DOHH2 (cell line): ENCODE results near the gene IFNA14.

Source experiments
- H3F3A ChIP-seq: fragments of 200-600 bp; sonication (generic), shearing (Covaris generic); 2 replicates; pipeline ENCODE4 v1.6.0; 2016; ENCODE audit warnings: antibody characterized with exemption, mild to moderate bottlenecking; ENCODE audit not compliant: control insufficient read depth, insufficient read depth
- H3K27ac ChIP-seq: fragments of 200-600 bp; sonication (generic); 2 replicates; pipeline ENCODE4 v1.5.1; 2014; ENCODE audit warnings: low read depth, mild to moderate bottlenecking, low read length, moderate library complexity
- H3K27me3 ChIP-seq: fragments of 200-600 bp; sonication (generic); 2 replicates; pipeline ENCODE4 v1.6.1; 2014; ENCODE audit warnings: mild to moderate bottlenecking, low read length, mixed read lengths; ENCODE audit not compliant: control insufficient read depth
- H3K36me3 ChIP-seq: fragments of 200-600 bp; sonication (generic); 2 replicates; pipeline ENCODE4 v1.6.1; 2014; ENCODE audit warnings: mild to moderate bottlenecking, low read length, moderate library complexity, mixed read lengths; ENCODE audit not compliant: control insufficient read depth
- H3K4me1 ChIP-seq: fragments of 200-600 bp; sonication (generic); 2 replicates; pipeline ENCODE4 v1.6.1; 2014; ENCODE audit warnings: mild to moderate bottlenecking, low read length, mixed read lengths; ENCODE audit not compliant: control insufficient read depth
- H3K4me2 ChIP-seq: fragments of 200-600 bp; sonication (generic); 2 replicates; pipeline ENCODE4 v1.6.0; 2014; ENCODE audit warnings: mild to moderate bottlenecking, low read length, moderate library complexity
- H3K4me3 ChIP-seq: fragments of 200-600 bp; sonication (generic); 2 replicates; pipeline ENCODE4 v1.5.1; 2014; ENCODE audit warnings: mild to moderate bottlenecking, low read length, mixed read lengths
- H3K79me2 ChIP-seq: fragments of 200-600 bp; sonication (generic); 2 replicates; pipeline ENCODE4 v1.6.1; 2014; ENCODE audit warnings: mild to moderate bottlenecking, low read length, mixed read lengths; ENCODE audit not compliant: control insufficient read depth
- H3K9me2 ChIP-seq: fragments of 200-600 bp; sonication (generic); replicated peaks from 2 replicates; pipeline ENCODE4 v1.6.1; 2014; ENCODE audit warnings: mild to moderate bottlenecking, low read length, mixed read lengths; ENCODE audit not compliant: control insufficient read depth
- H3K9me3 ChIP-seq: fragments of 200-600 bp; sonication (generic); 2 replicates; pipeline ENCODE4 v1.6.1; 2014; ENCODE audit warnings: antibody characterized with exemption, low read length, mixed read lengths; ENCODE audit not compliant: control insufficient read depth, insufficient read depth
- H4K20me1 ChIP-seq: fragments of 200-600 bp; sonication (generic); 2 replicates; pipeline ENCODE4 v1.6.0; 2014; ENCODE audit warnings: low read depth, mild to moderate bottlenecking, antibody characterized with exemption, low read length, moderate library complexity; ENCODE audit not compliant: control insufficient read depth, insufficient read depth
- CTCF ChIP-seq: fragments of 200-600 bp; sonication (generic); IDR thresholded peaks from one replicate; pipeline ENCODE4 v1.5.1; 2014; ENCODE audit warnings: antibody characterized with exemption, mild to moderate bottlenecking, low read depth, low read length; ENCODE audit not compliant: poor library complexity, severe bottlenecking
- EZH2phosphoT487 ChIP-seq: fragments of 200-600 bp; sonication (generic); IDR thresholded peaks from 2 replicates; pipeline ENCODE4 v1.6.1; 2017; ENCODE audit warnings: borderline replicate concordance, mild to moderate bottlenecking, antibody characterized with exemption, low read length, moderate library complexity, mixed read lengths

The IFNA14 gene

GRCh38 chr9:21239911-21240310 is at the start of gene IFNA14:
IFNA14 (minus strand) TSS chr9:21240005; CDS start chr9:21239935, 70 bp downstream.
- no peaks in the 10 kb centered on the region for H4K20me1 ChIP-seq
- H3K4me1 ChIP-seq, result 0 out of 2 replicates have a peak, but pooled peaks cover 3% of the 10 kb centered on the region
- H3K4me2 ChIP-seq, result no peak within 1 kb of the TSS
- H3K4me3 ChIP-seq, result no peak within 1 kb of the TSS
- H3K9me2 ChIP-seq, result no peaks in the 10 kb centered on the region
- H3K79me2 ChIP-seq, result no peaks in the 10 kb centered on the region
- no peak within 1 kb of the TSS for H3K27ac ChIP-seq
- peaks cover 11% of the 10 kb centered on the region for H3K27me3 ChIP-seq
- no peaks in the 10 kb centered on the region for H3K9me3 ChIP-seq
- TF ChIP-seq CTCF, result no peak
- TF ChIP-seq EZH2phosphoT487, result no peak
- no peaks in the 10 kb centered on the region for H3K36me3 ChIP-seq
- no peaks in the 10 kb centered on the region for H3F3A ChIP-seq

DNA sequence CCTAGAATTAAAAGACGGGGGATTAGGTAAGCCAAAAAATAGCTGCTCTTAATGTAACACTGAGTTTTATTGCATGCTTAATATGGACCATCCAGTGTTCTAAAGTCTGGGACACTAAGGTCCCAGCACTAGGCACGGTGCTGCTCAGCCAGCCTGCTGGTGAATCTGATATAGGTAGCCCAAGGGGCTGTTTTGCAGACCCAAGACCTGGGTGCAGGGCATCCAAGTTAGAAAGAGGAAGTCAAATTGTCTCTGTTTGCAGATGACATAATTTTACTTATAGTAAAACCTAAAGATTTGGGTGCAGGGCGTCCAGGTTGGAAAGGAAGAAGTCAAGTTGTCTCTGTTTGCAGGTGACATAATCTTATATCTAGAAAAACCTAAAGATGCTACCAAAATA is 47.5 kb upstream of the IFNA14 start:
- H3K79me2 ChIP-seq, result no peaks in the 10 kb centered on the region
- no peaks in the 10 kb centered on the region for H3K27me3 ChIP-seq
- no peaks in the 10 kb centered on the region for H4K20me1 ChIP-seq
- TF ChIP-seq CTCF (no peak), EZH2phosphoT487 (no peak)
- no peak overlapping the region for H3K4me3 ChIP-seq
- H3K4me2 ChIP-seq, result no peak overlapping the region
- no peaks in the 10 kb centered on the region for H3K9me3 ChIP-seq
- H3K9me2 ChIP-seq, result no peaks in the 10 kb centered on the region
- no peaks in the 10 kb centered on the region for H3K4me1 ChIP-seq
- H3K27ac ChIP-seq, result no peak overlapping the region
- H3K36me3 ChIP-seq, result no peaks in the 10 kb centered on the region
- H3F3A ChIP-seq, result no peaks in the 10 kb centered on the region

- TF ChIP-seq CTCF (no peak), EZH2phosphoT487 (no peak)
- Histone ChIP-seq H3K9me2 (no peaks in the 10 kb centered on the region), H3K4me1 (no peaks in the 10 kb centered on the region), H4K20me1 (no peaks in the 10 kb centered on the region), H3K4me2 (no peak overlapping the region), H3K9me3 (no peaks in the 10 kb centered on the region), H3K79me2 (no peaks in the 10 kb centered on the region), H3K36me3 (no peaks in the 10 kb centered on the region), H3F3A (no peaks in the 10 kb centered on the region), H3K4me3 (no peak overlapping the region), H3K27ac (no peak overlapping the region), H3K27me3 (no peaks in the 10 kb centered on the region)
Observed at GRCh38 chr9:21286659-21287058, 46.9 kb upstream of the IFNA14 start.
